Endothelial cell of umbilical vein (primary cell): Measurements from ENCODE around the gene AHI1. TPM values are rescaled to one million over a fixed set of nuclear protein-coding genes. Genes with fewer than 3 reads are reported as not detected.

Source experiments
- BruUV-seq: library from RNA; stranded (reverse); fragments of 400-500 nt; replicated peaks from 2 replicates; lab custom pipeline; 2021; lab: Mats Ljungman, UMichigan
- CTCF ChIA-PET: fragments of 300-600, 350-600 bp; sonication (Branson Sonifier 250); formaldehyde crosslinking; loops from one replicate; lab custom pipeline; 2021; ENCODE audit warnings: antibody characterized with exemption, inconsistent platforms; lab: Charles Lee
- POLR2A ChIA-PET: fragments of 300-600, 350-600 bp; sonication (Branson Sonifier 250); formaldehyde crosslinking; loops from one replicate; lab custom pipeline; 2021; ENCODE audit warnings: antibody characterized with exemption, inconsistent platforms; lab: Charles Lee
- DNase-seq: peaks from one replicate; pipeline ENCODE4 v3.0.0-alpha.2; 2011; ENCODE audit warnings: low read depth, low spot score
- FAIRE-seq: peaks from 2 replicates; lab custom pipeline; 2011; peaks lifted over from hg19 to GRCh38; lab: Jason Lieb, UNC
- H2AFZ ChIP-seq: 2 replicates; pipeline ENCODE4 v1.6.0; 2012; ENCODE audit warnings: low read depth, low read length, control low read depth, inconsistent platforms
- H3K27ac ChIP-seq: 2 replicates; pipeline ENCODE4 v1.5.1; 2011; ENCODE audit warnings: low read depth, mild to moderate bottlenecking, control low read depth, low read length, moderate library complexity; ENCODE audit not compliant: insufficient read depth
- H3K27me3 ChIP-seq, 2 experiments: 2 replicates each; pipeline versions ENCODE4 v1.6.0 to v1.6.1; 2011; ENCODE audit warnings: low read length in 2 of 2, mixed read lengths in 1 of 2; ENCODE audit not compliant: control insufficient read depth in 2 of 2, insufficient read depth in 2 of 2
- H3K36me3 ChIP-seq, 2 experiments: 2 replicates in 1 of 2; 3 replicates in 1 of 2; pipeline ENCODE4 v1.5.1; 2011; ENCODE audit warnings: low read length in 2 of 2, mild to moderate bottlenecking in 1 of 2, moderate library complexity in 1 of 2; ENCODE audit not compliant: control insufficient read depth in 2 of 2, insufficient read depth in 2 of 2; ENCODE audit errors: extremely low read depth in 1 of 2
- H3K4me1 ChIP-seq: 3 replicates; pipeline ENCODE4 v1.5.1; 2011; ENCODE audit warnings: mild to moderate bottlenecking, low read length; ENCODE audit not compliant: control insufficient read depth, insufficient read depth; ENCODE audit errors: extremely low read depth
- H3K4me2 ChIP-seq: 2 replicates; pipeline ENCODE4 v1.6.1; 2011; ENCODE audit warnings: low read length, control low read depth, mixed read lengths; ENCODE audit not compliant: insufficient read depth
- H3K4me3 ChIP-seq, 3 experiments: fragments of 200-600 bp in 1 of 3; sonication (generic), shearing (Covaris generic) in 1 of 3; replicated peaks in 1 of 3; 2 replicates each; pipeline ENCODE4 v1.5.1; 2011 to 2016; ENCODE audit warnings: control low read depth in 3 of 3, low read length in 3 of 3, mild to moderate bottlenecking in 2 of 3, inconsistent platforms in 1 of 3, low read depth in 1 of 3, moderate library complexity in 1 of 3; ENCODE audit not compliant: insufficient read depth in 1 of 3
- H3K79me2 ChIP-seq: 2 replicates; pipeline ENCODE4 v1.6.0; 2012; ENCODE audit warnings: low read length, inconsistent platforms; ENCODE audit not compliant: control insufficient read depth, insufficient read depth
- H3K9ac ChIP-seq: replicated peaks from 2 replicates; pipeline ENCODE3; 2011; ENCODE audit warnings: low read length, control low read depth; ENCODE audit not compliant: insufficient read depth; ENCODE audit errors: extremely low read depth
- H3K9me1 ChIP-seq: replicated peaks from 3 replicates; pipeline ENCODE4 v1.6.0; 2011; ENCODE audit warnings: mild to moderate bottlenecking, low read length; ENCODE audit not compliant: control insufficient read depth, insufficient read depth; ENCODE audit errors: extremely low read depth
- H3K9me3 ChIP-seq: replicated peaks from 2 replicates; pipeline ENCODE4 v1.5.1; 2012; ENCODE audit warnings: low read length, inconsistent platforms; ENCODE audit not compliant: control insufficient read depth, insufficient read depth
- H4K20me1 ChIP-seq: replicated peaks from 2 replicates; pipeline ENCODE3; 2011; ENCODE audit warnings: mild to moderate bottlenecking, low read length; ENCODE audit not compliant: control insufficient read depth, insufficient read depth; ENCODE audit errors: extremely low read depth
- CTCF ChIP-seq, 2 donors: IDR thresholded peaks; 1 replicate in 1 of 2; 2 replicates in 1 of 2; pipeline ENCODE4 v1.5.1; 2011; ENCODE audit warnings: low read length in 2 of 2, mild to moderate bottlenecking in 2 of 2, moderate library complexity in 2 of 2, control low read depth in 1 of 2, inconsistent platforms in 1 of 2, low read depth in 1 of 2; ENCODE audit not compliant: insufficient read depth in 1 of 2; ENCODE audit errors: extremely low read depth in 1 of 2
- EZH2 ChIP-seq: IDR thresholded peaks from 2 replicates; pipeline ENCODE4 v1.6.1; 2012; ENCODE audit warnings: borderline replicate concordance, low read depth, mild to moderate bottlenecking, moderate library complexity, low read length, inconsistent platforms; ENCODE audit not compliant: severe bottlenecking
- FOS ChIP-seq: IDR thresholded peaks from 2 replicates; pipeline ENCODE4 v1.6.1; 2011; ENCODE audit warnings: mild to moderate bottlenecking, low read length, moderate library complexity, borderline replicate concordance; ENCODE audit not compliant: insufficient read depth
- GATA2 ChIP-seq: IDR thresholded peaks from 2 replicates; pipeline ENCODE4 v1.7.0; 2011; ENCODE audit warnings: low read depth, mild to moderate bottlenecking, moderate library complexity, mixed read lengths, low read length; ENCODE audit not compliant: insufficient read length, insufficient read depth
- JUN ChIP-seq: IDR thresholded peaks from 2 replicates; pipeline ENCODE4 v1.6.1; 2011; ENCODE audit warnings: borderline replicate concordance, low read depth; ENCODE audit not compliant: insufficient read length, insufficient read depth
- MYC ChIP-seq: IDR thresholded peaks from one replicate; pipeline ENCODE4 v1.6.1; 2011; ENCODE audit warnings: mild to moderate bottlenecking, low read depth, low read length
- POLR2A ChIP-seq: IDR thresholded peaks from 2 replicates; pipeline ENCODE4 v1.6.1; 2012; ENCODE audit warnings: low read depth, mild to moderate bottlenecking, control low read depth, low read length
- POLR2AphosphoS5 ChIP-seq: IDR thresholded peaks from 2 replicates; pipeline ENCODE4 v1.6.1; 2012; ENCODE audit warnings: low read depth, mild to moderate bottlenecking, control low read depth, low read length, moderate library complexity; ENCODE audit not compliant: insufficient read depth
- dilution Hi-C: fragments of 300-500 bp; cut with MboI; formaldehyde crosslinking; loops from one replicate; pipeline ENCODE4 v1.15.0; 2019; ENCODE audit warnings: low sequenced_read_pairs; ENCODE audit not compliant: extremely low pct_ligation_motif_present
- intact Hi-C: fragments of 100-400 bp; cut with micrococcal nuclease; formaldehyde crosslinking; loops from one replicate; pipeline ENCODE4 v1.10.0; 2022
- polyA plus RNA-seq, 4 experiments: library from polyadenylated mRNA; depleted of rRNA in 3 of 4; stranded (reverse) in 3 of 4; unstranded in 1 of 4; fragments of >200 nt; gene quantifications; 2 replicates each; pipeline versions ENCODE4 v1.2.1 to v1.2.3, GENCODE V29; 2011 to 2012; ENCODE audit warnings: missing spikeins in 1 of 4
- total RNA-seq: library from RNA; stranded (reverse); gene quantifications from 2 replicates; pipeline ENCODE4 v1.2.3, GENCODE V29; 2021
- TF ChIP-seq, protein P1 (sequence below): IDR thresholded peaks from 2 replicates; pipeline ENCODE4 v1.6.1; 2011; ENCODE audit not compliant: insufficient read depth, insufficient read length

AHI1 gene
- total and polyA plus RNA-seq, 2 donors (not counting 3 experiments of a cell fraction or from before 2014, with no cell fraction given): 5.1 to 20.7 TPM

DNA sequence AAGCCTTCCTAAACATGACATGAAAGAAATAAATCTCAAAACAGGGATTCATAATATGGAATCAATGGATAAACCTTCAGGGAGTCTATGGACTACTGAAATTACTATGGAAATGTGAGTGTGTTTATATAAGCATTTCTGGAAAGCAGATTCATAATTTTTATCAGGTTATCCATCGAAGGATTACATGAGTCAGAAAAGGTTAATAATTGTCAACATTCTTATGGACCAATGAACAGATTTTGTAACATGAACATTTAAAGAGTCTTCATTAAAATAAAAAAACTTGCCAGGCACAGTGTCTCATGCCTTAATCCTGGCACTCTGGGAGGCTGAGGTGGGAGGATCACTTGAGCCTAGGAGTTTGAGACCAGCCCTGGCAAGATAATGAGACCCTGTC, 84.8 kb downstream of the AHI1 start:
- Histone ChIP-seq H3K9me1 (no peaks in the 10 kb centered on the region), H3K4me1 (no peaks in the 10 kb centered on the region), H3K36me3 (peaks cover 2% of the 10 kb centered on the region in 2 experiments), H3K9me3 (no peaks in the 10 kb centered on the region), H3K4me3 (no peak overlapping the region), H3K27me3 (no peaks in the 10 kb centered on the region), H3K79me2 (no peaks in the 10 kb centered on the region), H3K27ac (no peak overlapping the region), H3K4me2 (no peak overlapping the region), H4K20me1 (no peaks in the 10 kb centered on the region), H3K9ac (no peak overlapping the region), H2AFZ (no peak overlapping the region)
- POLR2A ChIA-PET: no interaction called here
- intact Hi-C loops: no loop called here
- FAIRE-seq (no peak), DNase-seq (no peak)
- CTCF ChIA-PET: interaction anchor here (1.5 kb wide), 1 partner anchor 10 kb away, joined by 3 read pairs; no protein-coding TSS in a partner anchor
- TF ChIP-seq GATA2 (no peak), MYC (no peak), POLR2AphosphoS5 (no peak), FOS (no peak), CTCF (IDR thresholded peaks at IDR 0.05; ENCODE audit: extremely low read depth in 1 of 2, insufficient read depth in 1 of 2, low read depth in 1 of 2, low read length in 2 of 2) (no peak), POLR2A (no peak), EZH2 (no peak), JUN (no peak)
- TF ChIP-seq, protein P1, sequence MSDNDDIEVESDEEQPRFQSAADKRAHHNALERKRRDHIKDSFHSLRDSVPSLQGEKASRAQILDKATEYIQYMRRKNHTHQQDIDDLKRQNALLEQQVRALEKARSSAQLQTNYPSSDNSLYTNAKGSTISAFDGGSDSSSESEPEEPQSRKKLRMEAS: no peak
- no TSS peak for BruUV-seq
- dilution Hi-C loops: no loop called here
